Body of pancreas (tissue), 4 donors: ENCODE data around the gene BEX5. TPM values are rescaled to one million over a fixed set of nuclear protein-coding genes. Genes with fewer than 3 reads are reported as not detected.
"Not testable (repeated sequence)": the region's sequence is repeated elsewhere in the genome, so short reads cannot be mapped to it uniquely, and the experiment has no call there.

Experiments used
- ATAC-seq: fragments of 150-250 bp; one replicate; pipeline ENCODE4 v1.9.1; 2016
- DNase-seq, 4 donors: peaks; one replicate each; pipeline ENCODE4 v3.0.0-alpha.2; 2019
- H3K27ac ChIP-seq, 4 donors: fragments of 200-600 bp; sonication (generic); 1 replicate in 3 of 4; 2 replicates in 1 of 4; pipeline versions ENCODE4 v1.5.1 to v1.6.1; 2016 to 2019; ENCODE audit warnings: mild to moderate bottlenecking in 1 of 4, mixed read lengths in 1 of 4, moderate library complexity in 1 of 4
- H3K27me3 ChIP-seq, 2 donors: fragments of 200-600 bp; sonication (generic); one replicate each; pipeline ENCODE4 v1.6.0; 2016; ENCODE audit warnings: mild to moderate bottlenecking in 1 of 2
- H3K36me3 ChIP-seq, 2 donors: fragments of 200-600 bp; sonication (generic); replicated peaks in 1 of 2; 2 replicates each; pipeline ENCODE4 v1.5.1; 2016; ENCODE audit warnings: low read depth in 2 of 2; ENCODE audit not compliant: insufficient read depth in 1 of 2
- H3K4me1 ChIP-seq: fragments of 200-600 bp; sonication (generic); one replicate; pipeline ENCODE4 v1.6.0; 2016
- H3K4me3 ChIP-seq, 2 donors: fragments of 200-600 bp; sonication (generic); 1 replicate in 1 of 2; 2 replicates in 1 of 2; pipeline ENCODE4 v1.5.1; 2016 to 2019
- H3K9me3 ChIP-seq, 3 donors: fragments of 200-600 bp; sonication (generic); 1 replicate in 2 of 3; 2 replicates in 1 of 3; pipeline ENCODE4 v1.5.1; 2016
- POLR2A ChIP-seq, 3 donors: fragments of 450-650 bp; IDR thresholded peaks; one replicate each; pipeline ENCODE4 v1.6.1; 2016; ENCODE audit warnings: antibody characterized with exemption in 3 of 3, mild to moderate bottlenecking in 2 of 3
- WGBS, 2 donors: methylation state at CpG; one replicate each; pipeline ENCODE4 v1.1.5; 2017; 5-methylcytosine and 5-hydroxymethylcytosine counted together
- intact Hi-C: fragments of 100-400 bp; cut with DNase I; formaldehyde crosslinking; loops from one replicate; pipeline ENCODE4 v1.15.1; 2023
- total RNA-seq, 2 donors: library from RNA; depleted of rRNA; stranded (reverse); fragments of >200 nt; gene quantifications; one replicate each; pipeline ENCODE4 v1.1.0, GENCODE V29; 2016
- TF ChIP-seq, protein P1 (sequence below), 7 experiments: fragments of 450-650 bp in 4 of 7; fragments of 200-600 bp in 3 of 7; sonication (generic) in 3 of 7; IDR thresholded peaks; one replicate each; pipeline ENCODE4 v1.5.1; 2016 to 2019; ENCODE audit warnings: antibody characterized with exemption in 7 of 7

Gene BEX5
- total RNA-seq, 2 donors from 2014 or later = 4.3 to 7.0 TPM

DNA sequence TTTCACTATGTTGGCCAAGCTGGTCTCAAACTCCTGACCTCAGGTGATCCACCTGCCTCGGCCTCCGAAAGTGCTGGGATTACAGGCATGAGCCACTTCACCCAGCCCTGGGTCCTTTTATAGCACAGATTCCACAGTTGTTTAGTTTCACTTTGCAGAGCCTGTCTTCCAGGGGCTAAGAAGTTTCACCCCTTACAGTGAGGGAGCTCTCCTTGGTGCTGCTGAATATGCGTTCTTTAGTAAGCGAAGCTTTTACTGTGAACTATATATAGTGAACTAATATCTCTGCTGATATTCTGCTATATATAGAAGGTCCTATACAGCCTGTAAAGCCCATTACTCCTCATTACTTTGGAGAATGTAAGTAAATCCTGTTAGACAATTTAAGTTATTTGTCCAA is 17.7 kb downstream of the BEX5 start:
- no peak overlapping the region for H3K4me3 ChIP-seq
- ATAC-seq (no peak), DNase-seq (no peak)
- no peaks in the 10 kb centered on the region for H3K36me3 ChIP-seq
- 49 to 61% methylated on average over 4 of the region's 4 CpGs for WGBS, 2 donors
- intact Hi-C loops = no loop called here
- no peaks in the 10 kb centered on the region for H3K9me3 ChIP-seq
- no peak overlapping the region for H3K27ac ChIP-seq
- H3K27me3 ChIP-seq = no peaks in the 10 kb centered on the region
- H3K4me1 ChIP-seq = no peaks in the 10 kb centered on the region
- TF ChIP-seq POLR2A (IDR thresholded peaks at IDR 0.05) = no peak
- TF ChIP-seq, protein P1, sequence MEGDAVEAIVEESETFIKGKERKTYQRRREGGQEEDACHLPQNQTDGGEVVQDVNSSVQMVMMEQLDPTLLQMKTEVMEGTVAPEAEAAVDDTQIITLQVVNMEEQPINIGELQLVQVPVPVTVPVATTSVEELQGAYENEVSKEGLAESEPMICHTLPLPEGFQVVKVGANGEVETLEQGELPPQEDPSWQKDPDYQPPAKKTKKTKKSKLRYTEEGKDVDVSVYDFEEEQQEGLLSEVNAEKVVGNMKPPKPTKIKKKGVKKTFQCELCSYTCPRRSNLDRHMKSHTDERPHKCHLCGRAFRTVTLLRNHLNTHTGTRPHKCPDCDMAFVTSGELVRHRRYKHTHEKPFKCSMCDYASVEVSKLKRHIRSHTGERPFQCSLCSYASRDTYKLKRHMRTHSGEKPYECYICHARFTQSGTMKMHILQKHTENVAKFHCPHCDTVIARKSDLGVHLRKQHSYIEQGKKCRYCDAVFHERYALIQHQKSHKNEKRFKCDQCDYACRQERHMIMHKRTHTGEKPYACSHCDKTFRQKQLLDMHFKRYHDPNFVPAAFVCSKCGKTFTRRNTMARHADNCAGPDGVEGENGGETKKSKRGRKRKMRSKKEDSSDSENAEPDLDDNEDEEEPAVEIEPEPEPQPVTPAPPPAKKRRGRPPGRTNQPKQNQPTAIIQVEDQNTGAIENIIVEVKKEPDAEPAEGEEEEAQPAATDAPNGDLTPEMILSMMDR (IDR thresholded peaks at IDR 0.05) = no peak

DNA sequence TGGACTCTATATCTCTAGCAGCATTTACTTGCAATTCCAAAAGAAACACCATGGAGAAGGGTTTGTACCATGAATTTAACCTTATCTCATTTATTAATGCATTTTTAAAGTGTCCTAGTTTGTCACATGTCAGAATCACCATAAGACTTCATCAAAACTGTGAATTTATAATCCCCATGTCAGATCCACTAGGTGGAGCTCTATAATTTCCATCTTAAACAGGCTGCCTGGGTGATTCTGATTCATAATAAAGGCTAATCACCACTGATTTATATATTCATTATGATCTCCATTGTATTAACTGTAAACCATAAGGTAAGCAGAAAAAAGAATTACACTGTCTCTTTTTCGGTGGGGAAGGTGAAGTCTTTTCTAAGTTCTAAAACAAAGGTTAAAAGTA is 26.3 kb downstream of the BEX5 start:
- ATAC-seq (no peak), DNase-seq (no peak)
- no peaks in the 10 kb centered on the region for H3K27me3 ChIP-seq
- intact Hi-C loops = no loop called here
- no peak for TF ChIP-seq POLR2A (IDR thresholded peaks at IDR 0.05)
- TF ChIP-seq, protein P1 (IDR thresholded peaks at IDR 0.05) = peak; percentile 12 to 49 (median 25)
- no peaks in the 10 kb centered on the region for H3K36me3 ChIP-seq
- H3K27ac ChIP-seq = no peak overlapping the region
- no peaks in the 10 kb centered on the region for H3K4me1 ChIP-seq
- H3K9me3 ChIP-seq = no peaks in the 10 kb centered on the region
- WGBS, 2 donors = 35 to 40% methylated on average over 1 of the region's 1 CpG
- H3K4me3 ChIP-seq = no peak overlapping the region

DNA sequence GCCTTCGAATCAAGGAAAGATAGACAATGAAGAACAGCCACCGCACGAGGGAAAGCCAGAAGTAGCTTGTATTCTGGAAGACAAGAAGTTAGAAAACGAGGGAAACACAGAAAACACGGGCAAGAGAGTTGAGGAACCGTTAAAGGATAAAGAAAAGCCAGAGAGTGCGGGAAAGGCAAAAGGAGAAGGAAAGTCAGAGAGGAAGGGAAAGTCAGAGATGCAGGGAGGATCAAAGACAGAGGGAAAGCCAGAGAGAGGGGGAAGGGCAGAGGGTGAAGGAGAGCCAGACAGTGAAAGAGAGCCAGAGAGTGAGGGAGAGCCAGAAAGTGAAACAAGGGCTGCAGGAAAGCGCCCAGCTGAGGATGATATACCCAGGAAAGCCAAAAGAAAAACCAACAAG is 28.9 kb downstream of the BEX5 start:
- no peak for DNase-seq
- TF ChIP-seq POLR2A (IDR thresholded peaks at IDR 0.05) = no peak
- TF ChIP-seq, protein P1 (IDR thresholded peaks at IDR 0.05) = no peak
- H3K9me3 ChIP-seq = no peaks in the 10 kb centered on the region
- H3K36me3 ChIP-seq = no peaks in the 10 kb centered on the region
- no peaks in the 10 kb centered on the region for H3K4me1 ChIP-seq
- ATAC-seq = no peak
- H3K27ac ChIP-seq = no peak overlapping the region
- intact Hi-C loops = no loop called here
- H3K27me3 ChIP-seq = no peaks in the 10 kb centered on the region
- WGBS, 2 donors = 36 to 50% methylated on average over 8 of the region's 8 CpGs
- H3K4me3 ChIP-seq = no peak overlapping the region

DNA sequence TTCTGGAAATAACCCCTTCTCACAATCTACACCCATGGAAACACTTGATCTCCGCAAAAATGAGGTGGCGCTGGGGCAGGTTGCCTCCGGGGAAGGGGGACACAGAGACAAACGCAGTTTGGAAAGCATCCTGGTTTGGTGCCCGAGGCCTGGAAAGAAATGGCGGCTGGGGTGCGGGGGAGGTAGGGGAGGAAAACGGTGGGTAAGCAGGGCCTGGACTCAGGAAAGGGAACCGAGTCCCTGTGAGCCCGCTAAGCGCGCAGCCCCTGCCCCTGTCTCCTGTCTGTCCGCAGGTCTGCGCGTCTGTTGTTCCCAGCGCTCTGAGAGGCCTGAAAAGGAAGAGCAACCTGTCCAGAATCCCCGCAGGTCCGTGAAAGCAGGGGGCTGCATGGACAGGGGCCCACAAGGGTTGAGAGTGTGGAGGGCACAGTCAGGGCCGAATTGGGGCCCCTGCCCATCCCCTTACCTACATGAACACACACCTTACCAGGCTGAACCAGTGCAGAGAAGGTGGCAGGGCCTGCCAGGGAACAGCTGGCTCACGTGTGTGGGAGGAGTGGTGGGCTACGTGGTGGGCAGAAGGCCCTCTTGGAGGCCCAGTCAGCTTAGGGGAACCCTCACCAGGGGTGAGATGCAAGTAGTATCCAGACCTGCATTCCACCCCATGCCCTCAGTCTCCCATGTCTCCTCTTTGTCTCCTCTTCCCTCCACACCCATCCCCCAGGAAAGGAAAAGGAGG is 29.5 kb downstream of the BEX5 start:
- H3K27me3 ChIP-seq, intact Hi-C loops, H3K4me3 ChIP-seq, ATAC-seq, H3K9me3 ChIP-seq, H3K27ac ChIP-seq, H3K4me1 ChIP-seq, DNase-seq, H3K36me3 ChIP-seq: not testable (repeated sequence)
- 31 to 41% methylated on average over 8 to 11 of the region's 21 CpGs for WGBS, 2 donors

DNA sequence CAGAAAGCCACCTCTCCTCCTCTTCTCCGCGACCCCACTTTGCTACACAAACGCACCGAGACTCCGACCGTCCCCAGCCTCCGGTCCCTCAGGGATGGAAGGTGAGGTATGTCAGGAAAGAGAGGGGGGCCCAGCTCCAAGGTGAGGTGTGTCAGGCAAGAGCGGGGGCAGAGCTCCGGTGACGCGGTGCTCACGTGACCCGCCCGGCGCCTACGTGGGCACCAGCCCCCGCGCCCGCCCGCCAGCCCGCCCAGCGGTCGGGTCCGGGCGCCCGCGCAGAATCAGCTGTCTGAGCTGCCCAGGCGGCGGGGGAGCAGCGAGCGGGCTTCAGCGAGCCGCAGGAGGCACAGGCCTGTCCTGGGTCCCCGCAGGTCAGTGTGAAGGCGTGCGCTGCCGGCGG is 30.3 kb downstream of the BEX5 start, which contains the start of gene TCEAL2:
Gene TCEAL2, plus strand, starts transcription at position 244 of the 400 bp plus-strand sequence. CDS start 1,152 bp downstream, outside the sequence.
- intact Hi-C loops, H3K4me1 ChIP-seq, ATAC-seq, H3K36me3 ChIP-seq, H3K4me3 ChIP-seq, H3K27me3 ChIP-seq, H3K9me3 ChIP-seq, H3K27ac ChIP-seq: not testable (repeated sequence)
- WGBS, 2 donors = 2% methylated on average over 15 of the region's 38 CpGs; no CpG with 5 or more reads in 1 of the 2 donors
- DNase-seq = peak in 2 of 4 donors; percentile 10 to 51

DNA sequence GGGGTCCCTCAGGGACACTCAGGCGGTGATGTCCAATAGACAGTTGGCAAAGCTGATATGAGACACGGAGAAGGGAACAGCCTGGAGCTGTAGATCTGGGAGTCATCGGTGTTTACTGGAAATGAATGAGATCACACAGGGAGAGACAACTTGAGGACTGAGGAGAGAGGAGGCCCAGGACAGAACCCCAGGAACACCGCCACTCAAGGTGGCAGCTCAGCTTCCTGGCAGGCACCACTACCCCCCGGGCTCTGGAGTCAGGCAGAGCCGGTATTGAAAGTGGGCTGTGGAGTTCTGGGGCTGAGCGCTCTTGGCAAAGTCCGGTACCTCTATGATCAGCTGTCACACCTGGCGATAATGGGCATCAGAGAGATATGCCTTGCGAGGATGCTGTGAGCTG is 30.8 kb downstream of the BEX5 start:
- ATAC-seq, H3K4me3 ChIP-seq, intact Hi-C loops, H3K4me1 ChIP-seq, H3K36me3 ChIP-seq, H3K27ac ChIP-seq, H3K9me3 ChIP-seq, DNase-seq, H3K27me3 ChIP-seq: not testable (repeated sequence)
- 8 to 11% methylated on average over 3 to 7 of the region's 10 CpGs for WGBS, 2 donors
